Muscle of back (tissue), 11 donors: ENCODE data around the gene ZFYVE28. TPM values are rescaled to one million over a fixed set of nuclear protein-coding genes. Genes with fewer than 3 reads are reported as not detected.

Source experiments
- DNase-seq, 3 donors: peaks; one replicate each; pipeline versions ENCODE4 v3.0.0 to v3.0.0-alpha.2; 2013
- polyA plus RNA-seq, 10 donors: library from polyadenylated mRNA; unstranded; fragments of 120-200 nt; gene quantifications; one replicate each; pipeline ENCODE4 v1.2.1, GENCODE V29; 2013; ENCODE audit not compliant: insufficient read length in 10 of 10

Gene ZFYVE28
- polyA plus RNA-seq, 10 donors: 0.67 to 3.4 (median 1.7) TPM

- DNase-seq: peak; percentile 37 to 70 (median 62)
Observed at GRCh38 chr4:2261110-2261852, 157.2 kb downstream of the ZFYVE28 start.

DNA sequence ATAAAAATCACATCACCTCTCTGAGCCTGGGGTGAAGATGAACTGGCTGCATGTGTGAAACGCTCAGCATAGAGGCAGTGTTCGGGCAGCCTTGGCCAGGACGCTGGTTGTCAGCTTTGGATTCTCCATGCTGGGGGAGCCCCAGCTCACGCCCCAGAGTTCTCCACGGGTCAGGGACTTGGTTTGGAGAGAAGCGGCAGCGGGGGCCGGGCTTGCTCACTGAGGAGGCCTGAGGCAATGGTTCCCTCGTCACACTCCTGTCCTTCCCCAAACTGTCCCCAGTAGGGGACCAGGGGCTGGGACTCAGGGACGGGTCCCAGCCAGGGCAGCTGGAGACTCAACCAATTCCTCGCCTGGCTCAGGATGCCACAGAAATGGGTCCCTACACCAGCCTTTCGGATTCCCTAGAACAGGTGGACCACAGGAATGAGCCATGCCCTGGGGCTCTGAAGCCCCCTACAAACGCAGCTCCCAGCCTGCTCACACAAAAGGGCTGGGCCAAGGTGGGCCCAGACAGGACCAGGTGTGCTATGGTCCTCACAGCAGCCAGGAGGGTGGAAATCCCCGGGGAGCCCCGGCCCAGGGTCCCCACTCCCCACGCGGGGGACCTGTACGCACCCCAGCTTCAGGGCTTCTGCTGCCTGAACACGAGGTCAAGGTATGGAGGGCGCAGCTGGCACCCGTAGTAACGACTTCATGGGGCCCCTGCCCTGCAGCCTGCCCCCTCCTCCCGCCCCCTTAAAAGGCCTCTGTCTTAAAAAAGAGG is 157.9 kb downstream of the ZFYVE28 start:
- no peak for DNase-seq

- DNase-seq: no peak
Observed at GRCh38 chr4:2259541-2260343, 158.7 kb downstream of the ZFYVE28 start.

DNA sequence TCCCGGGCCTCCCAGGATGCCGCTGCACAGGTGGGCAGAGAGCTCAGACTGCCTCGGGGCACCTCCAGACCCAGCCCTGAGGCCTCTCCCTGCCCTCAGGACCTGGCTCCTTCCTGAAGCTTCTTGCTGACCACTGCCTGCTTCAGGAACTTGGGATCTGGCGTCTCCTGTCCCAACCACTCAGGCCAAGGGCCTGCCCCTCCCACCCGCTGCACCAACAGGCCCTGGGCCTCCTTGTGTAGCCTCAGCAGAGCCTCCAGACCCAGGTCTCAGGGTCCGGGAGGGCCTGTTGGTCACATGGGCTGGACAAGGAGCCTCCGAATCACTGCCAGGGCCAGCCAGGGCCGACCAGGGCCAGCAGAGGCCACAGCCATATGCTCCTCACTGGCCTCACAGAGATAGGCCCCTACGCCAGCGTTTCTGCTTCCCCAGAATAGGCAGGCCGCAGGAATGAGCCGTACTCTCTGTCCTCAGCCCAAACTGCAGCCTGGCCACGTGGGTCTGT is 159.4 kb downstream of the ZFYVE28 start:
- DNase-seq: no peak

DNA sequence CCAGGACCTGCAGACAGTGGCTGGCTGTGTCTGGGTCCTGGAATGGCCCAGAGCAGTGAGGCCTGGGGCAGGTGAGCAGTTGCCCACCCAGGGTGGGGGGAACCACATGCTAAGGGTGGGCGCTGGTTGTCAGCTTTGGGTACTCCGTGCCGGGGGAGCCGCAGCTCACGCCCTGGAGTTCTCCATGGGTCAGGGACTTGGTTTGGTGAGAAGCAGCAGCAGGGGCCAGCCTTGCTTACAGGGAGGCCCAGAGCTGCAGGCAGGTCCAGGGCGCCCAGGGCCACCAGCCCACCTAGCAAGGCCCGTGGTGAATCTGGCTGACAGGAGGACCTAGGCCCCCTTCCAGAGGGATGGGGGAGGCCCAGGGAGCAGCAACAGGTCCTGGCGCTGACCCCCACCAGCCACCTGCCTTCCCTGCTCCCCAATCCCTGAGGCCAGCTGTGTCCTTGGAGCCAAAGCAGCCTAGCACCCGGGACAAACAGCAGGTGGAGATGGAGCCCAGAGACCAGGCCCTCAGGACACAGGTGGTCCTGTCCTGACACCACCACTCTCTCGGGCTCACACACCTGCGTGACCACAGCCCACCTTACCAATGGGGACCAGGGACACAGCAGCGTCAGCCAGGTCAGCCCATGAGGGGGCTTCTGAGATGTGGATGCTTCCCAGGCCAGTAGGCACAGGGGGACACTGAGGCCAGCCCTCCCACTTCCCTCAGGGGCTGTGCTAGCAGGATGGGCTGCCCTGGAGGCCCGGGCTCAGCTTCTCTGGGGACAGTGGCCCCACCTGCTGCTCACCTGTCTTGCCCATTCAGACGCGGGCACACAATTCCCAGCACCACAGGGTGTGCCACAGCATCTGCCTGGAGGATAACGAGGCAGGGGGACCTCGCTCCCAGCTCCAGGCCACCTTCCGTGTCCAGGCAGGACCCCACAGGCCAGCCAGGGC is 160.1 kb downstream of the ZFYVE28 start:
- DNase-seq: no peak

DNA sequence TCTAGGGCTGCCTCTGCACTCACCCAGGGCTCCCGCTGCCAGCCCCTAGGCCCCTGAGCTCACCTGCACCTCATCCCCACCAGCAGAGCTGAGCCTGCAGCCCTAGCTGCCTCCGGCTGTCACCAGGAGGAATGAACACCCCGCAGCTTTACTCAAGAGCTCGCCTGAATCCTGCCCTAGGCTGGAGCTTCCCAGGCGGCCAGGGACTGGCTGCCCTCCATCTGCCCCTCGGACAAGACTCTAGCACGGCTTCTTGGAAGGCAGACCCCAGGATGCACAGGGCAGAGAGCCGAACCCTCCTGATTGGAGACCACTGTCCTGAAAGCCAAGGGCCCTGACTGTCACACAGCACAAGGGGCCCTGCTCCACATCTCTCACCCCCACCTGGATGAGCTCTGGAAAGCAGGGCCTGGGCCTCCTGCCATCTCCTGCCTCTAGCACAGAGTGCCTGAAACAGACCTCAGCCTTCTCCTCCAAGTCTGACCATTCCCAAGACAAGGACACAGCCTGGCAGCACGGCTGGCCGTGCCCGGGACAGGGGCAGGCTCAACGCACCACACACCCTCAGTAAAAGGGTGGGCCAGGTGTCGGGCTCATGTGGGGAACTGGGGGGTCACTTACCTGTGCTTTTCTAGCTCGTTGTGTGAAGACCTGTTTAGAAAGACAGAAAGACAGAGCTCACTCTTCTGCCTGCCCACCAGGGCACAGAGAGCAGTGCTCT is 160.9 kb downstream of the ZFYVE28 start:
- no peak for DNase-seq

DNA sequence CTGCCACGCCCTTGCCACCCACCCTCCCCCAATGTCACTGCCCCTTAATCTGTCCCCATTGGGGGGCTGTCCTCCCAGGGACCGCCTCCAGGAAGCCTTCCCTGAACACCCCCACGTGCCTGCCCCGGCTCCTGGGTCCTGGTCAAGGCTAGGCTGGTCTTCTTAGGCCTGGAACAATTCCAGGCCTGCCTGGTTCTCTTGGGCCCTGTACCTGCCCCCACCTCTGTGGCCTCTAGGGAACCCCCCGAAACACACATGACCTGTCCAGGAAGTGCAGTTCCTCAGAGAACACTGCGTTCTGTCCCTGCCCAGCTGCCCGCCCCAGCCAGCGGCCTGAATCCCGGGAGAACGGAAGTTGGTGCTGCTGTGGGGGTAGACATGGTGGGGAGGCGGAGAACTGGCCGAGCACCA is 161.7 kb downstream of the ZFYVE28 start:
- DNase-seq: no peak

DNA sequence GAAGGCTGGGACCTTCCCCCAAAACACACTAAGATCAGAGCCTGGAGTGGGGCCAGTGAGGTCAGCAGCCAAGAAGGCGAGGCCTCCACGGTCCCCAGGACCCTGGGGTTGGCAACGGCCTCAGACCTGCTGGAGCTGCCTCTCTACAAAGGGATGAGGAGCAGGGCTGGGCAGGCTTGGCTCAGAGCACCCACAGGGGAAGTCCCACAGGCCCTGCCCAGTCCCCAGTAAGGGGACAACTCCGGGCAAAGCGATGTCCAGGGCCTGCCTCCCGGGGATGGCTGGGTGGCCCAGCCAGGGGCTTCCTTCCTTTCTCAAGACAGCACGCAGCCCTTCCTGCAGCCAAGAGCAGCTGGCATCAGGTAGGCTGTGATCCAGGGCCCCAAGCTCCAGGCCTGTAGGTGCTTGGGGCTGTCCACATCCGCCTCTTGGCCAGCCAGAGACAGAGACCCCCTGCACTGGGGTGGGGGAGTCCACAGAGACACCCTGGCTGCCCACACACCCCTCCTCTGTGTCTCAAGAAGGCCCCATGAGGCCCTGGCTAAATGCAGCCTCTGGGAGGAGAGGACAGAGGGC is 162.2 kb downstream of the ZFYVE28 start:
- peak in 2 of 3 donors; percentile 49 to 73 for DNase-seq

DNA sequence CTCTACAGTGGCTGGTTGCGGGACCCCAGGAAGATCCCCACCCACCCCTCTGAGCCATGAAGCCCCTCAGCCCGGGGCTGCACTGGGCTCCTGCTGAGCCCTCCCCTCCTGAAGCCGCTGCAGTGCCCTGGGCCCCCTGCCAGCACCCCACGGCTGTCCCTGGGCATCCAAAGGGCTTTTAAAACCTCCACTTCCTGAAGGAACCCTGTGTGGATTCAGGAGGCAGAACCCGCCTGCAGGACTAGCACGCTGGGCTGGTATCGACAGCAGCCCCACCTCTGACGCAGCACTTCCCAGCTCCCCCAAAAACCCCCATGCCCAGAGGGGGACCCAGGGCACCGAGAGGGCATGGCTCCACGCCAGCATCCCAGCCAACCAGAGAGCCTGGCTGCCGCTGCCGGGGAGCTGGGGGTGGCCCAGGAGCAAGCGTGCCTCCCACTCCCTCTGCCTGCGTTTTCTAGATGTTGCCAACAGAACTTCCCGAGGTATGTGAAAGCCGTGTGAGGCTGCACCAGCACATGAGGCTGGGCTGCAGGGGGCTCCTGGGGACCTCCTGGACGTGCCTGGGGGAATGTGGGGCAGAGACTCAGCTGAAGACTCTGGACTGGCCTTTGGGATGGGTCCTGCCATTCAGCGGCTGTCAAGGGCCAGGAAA is 162.8 kb downstream of the ZFYVE28 start:
- peak in 1 of 3 donors; percentile 63 for DNase-seq

- no peak for DNase-seq
Observed at GRCh38 chr4:2254665-2255500, 163.6 kb downstream of the ZFYVE28 start.

DNA sequence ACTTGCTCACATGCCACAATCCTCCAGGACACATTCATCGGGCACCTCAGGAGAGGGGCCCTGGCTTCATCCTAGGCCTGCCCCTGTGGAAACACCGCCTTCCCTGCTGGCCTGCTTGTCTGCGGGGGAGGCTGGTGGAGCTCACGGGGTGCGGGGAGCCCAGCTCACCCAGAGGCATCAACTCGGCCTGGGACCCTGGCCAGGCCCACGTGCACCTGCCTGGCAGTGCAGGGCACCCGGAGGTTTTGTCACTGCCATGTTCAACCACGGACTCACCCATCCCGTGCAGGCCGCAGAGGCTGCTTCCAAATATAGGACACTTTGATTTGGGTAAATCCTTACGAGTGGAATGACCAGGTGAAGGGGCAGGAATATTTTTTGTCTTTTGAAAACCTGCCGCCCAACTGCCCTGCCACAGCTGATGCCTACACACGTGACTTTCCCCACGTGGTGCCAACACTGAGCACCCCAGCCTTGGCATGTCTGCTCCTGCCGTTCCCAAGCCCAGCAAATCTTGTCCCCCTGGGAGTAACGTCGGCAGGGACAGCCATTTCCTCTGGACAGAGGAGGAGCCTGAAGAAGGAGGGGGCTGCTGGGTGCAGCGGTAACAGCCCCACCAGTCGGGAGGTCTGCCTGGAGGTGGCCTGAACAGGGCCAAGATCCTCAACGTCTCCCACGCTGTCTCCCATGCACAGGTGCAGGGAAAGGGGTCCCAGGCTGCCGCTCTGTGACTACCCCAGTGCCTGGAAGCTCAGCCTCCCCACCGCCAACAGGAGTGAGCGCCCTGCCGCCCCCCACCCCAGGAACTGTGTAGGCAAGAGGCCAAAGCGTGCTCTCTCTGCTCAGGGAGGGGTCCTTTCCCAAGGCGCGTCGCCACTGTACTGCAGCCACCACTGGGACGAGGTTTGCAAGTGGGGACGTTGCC is 165.0 kb downstream of the ZFYVE28 start:
- DNase-seq: no peak

DNA sequence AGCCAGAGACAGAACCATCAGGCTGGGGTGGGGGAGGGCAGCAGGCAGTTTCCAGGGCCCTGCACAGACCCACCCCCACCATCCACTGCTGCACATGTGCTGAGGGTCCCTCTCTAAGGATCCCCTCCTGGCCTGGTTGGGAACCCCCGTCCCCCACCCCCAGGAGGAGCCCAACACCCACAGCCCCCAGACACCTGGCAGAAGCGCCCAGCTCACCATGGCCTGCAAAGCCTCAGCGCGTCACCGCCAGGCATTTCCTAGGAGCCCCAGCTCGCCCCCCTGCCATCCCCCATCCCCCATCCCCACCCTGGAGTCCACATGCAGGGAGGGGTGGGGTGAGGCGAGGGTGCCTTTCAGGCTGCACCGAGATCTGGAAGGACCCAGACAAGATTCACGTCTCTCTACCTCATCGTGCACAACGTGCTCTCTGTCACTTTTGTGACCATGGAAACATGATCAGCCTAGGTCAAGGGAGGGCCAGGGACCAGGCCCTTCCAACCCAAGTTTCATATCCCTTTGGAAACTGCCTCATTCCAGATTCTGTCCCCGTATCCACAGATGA is 165.8 kb downstream of the ZFYVE28 start:
- no peak for DNase-seq

DNA sequence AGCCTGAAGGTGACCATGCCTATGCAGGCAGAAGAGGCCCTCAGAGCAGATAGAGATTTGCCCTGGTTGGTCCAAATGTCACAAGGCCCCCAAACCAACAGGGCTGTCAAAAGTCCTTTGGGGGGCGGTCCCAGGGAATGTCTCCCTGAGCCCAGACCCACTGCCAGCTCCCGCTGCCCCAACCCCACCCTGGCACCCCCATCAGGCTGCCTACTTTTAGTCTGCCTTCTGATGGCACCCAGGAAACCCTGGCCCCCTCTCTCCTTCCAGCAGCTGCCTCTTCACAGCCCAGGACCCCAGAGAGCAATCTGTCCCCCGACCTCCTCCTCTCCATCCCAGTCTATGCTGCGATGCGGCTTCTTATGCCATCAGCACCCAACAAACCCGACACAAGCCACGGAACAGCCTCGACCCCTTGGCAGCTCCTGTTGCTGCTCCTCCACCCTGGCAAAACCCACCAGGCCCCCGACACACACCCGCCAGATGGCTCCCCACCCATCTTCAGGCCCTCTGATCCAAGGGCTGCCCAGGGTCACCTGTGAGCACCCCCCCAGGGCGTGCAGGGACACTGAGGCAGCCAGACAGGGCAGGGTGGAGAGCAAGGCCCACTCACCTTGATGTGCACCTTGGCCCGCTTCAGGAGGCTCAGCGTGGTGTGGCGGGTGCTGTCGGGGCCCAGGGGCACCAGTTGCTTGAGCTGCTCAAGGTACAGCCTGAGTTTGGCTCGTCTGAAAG is 166.5 kb downstream of the ZFYVE28 start:
- no peak for DNase-seq

GRCh38 chr4:2251073-2251794 is 167.2 kb downstream of the ZFYVE28 start:
- peak in 1 of 3 donors; percentile 1 for DNase-seq

GRCh38 chr4:2250357-2251072 is 167.9 kb downstream of the ZFYVE28 start:
- no peak for DNase-seq
